ENCODE measurements around the gene ADK.

DNA sequence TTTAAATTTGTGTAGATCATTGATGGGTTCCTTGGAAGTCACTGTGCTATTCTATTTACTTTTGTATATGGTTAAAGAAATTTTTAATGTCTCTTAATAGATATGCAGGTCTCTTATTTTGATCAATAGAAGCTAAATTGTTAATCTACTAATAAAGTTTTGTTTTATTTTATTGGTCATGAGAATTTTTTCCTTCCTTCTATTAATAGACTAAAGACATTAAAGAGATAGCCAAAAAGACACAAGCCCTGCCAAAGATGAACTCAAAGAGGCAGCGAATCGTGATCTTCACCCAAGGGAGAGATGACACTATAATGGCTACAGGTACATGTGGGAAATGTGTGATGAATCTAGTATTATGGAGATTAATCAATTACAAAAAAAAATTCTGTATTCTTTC lies 449.1 kb downstream of the ADK start:
- TF ChIP-seq, protein P1, sequence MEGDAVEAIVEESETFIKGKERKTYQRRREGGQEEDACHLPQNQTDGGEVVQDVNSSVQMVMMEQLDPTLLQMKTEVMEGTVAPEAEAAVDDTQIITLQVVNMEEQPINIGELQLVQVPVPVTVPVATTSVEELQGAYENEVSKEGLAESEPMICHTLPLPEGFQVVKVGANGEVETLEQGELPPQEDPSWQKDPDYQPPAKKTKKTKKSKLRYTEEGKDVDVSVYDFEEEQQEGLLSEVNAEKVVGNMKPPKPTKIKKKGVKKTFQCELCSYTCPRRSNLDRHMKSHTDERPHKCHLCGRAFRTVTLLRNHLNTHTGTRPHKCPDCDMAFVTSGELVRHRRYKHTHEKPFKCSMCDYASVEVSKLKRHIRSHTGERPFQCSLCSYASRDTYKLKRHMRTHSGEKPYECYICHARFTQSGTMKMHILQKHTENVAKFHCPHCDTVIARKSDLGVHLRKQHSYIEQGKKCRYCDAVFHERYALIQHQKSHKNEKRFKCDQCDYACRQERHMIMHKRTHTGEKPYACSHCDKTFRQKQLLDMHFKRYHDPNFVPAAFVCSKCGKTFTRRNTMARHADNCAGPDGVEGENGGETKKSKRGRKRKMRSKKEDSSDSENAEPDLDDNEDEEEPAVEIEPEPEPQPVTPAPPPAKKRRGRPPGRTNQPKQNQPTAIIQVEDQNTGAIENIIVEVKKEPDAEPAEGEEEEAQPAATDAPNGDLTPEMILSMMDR (IDR thresholded peaks at IDR 0.05), result no peak
- no peak for TF ChIP-seq POLR2A (IDR thresholded peaks at IDR 0.05)

Data from lower leg skin (tissue), 3 donors.